Measurements from ENCODE around the gene CSNK1G1.
"Not testable (repeated sequence)": the region's sequence is repeated elsewhere in the genome, so short reads cannot be mapped to it uniquely, and the experiment has no call there.

The CSNK1G1 gene

DNA sequence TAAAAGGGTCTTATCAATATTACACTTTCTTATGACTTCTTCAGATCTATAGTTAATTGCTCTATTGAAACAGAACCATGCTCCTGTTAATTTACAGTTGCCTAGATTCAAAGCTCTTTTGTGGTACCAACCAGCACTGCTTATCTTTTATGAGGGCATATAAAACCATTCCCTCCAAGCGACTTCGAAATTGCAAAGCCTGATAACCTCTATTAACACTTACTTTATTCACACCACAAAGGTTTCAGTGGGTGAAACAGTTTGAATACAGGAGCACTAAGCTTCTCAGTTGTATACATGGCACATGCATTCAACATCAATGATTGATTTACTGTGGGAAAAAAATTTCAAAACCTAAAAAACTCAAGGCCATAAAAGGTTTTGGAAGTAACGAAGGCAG is 118.3 kb downstream of the CSNK1G1 start:
- no peak for DNase-seq (ENCODE audit: low read depth)

DNA sequence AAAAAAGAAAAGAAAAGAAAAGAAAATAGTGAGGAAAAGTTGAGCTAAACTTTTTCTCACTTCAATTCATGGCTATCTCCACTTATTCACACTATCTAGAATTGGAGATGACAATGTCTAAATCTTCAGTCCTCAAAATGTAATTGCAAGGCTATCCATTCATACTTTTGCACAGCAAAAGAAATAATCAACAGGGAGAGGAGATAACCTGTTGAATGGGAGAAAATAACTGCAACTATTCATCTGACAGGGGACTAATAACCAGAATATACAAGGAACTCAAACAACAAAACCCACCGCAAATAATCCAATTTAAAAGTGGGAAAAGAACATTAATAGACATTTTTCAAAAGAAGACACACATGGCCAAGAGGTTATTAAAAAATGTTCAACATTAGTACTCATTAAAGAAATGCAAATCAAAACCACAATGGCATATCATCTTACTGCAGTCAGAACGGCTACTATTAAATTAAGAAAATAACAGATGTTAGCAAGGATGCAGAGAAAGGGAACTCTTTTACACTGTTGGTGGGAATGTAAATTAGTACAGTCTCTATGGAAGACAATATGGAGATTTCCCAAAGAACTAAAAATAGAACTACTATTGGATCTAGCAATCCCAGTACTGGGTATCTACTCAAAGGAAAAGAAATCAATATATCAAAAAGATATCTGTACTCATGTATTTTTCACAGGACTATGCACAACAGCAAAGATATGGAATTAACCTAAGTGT is 119.6 kb downstream of the CSNK1G1 start:
- DNase-seq (ENCODE audit: low read depth): no peak

DNA sequence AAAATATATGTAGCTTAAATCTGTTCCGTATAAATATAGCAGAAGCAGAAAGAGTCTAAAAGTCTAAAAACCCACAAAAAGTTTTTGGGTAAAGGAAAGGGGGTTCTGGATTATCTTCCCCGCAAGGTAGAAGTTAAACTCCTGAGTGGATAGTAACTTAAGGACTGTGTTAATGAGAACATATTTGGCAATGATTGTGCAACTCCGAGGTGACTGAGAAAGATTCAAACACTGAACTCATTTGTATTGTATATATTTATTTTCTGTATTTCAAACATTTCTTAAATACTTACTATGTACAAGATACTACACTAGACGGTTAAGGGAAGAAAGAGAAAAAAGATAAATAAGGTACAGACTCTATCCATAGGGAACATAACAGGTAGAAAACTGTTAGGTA is 120.4 kb downstream of the CSNK1G1 start:
- DNase-seq (ENCODE audit: low read depth): no peak

DNA sequence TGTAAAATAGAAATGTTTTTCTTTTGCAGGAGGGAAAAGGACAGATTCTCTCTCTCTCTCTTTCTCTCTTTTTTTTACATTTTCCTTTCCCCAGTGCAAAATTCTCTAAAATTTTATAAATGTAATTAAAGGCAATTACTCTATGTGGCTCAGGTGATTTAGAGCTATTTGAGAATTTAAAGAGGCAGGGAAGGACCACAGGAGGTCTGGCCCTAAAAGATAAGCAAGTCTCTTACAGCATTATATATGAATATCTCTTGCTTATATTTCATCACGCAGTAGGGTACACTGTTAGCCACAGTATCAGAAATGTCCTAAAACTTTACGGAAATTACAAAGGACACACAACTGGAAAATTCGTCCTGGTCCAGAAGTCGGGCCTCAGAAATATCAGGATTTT is 122.7 kb downstream of the CSNK1G1 start:
- DNase-seq (ENCODE audit: low read depth): no peak

DNA sequence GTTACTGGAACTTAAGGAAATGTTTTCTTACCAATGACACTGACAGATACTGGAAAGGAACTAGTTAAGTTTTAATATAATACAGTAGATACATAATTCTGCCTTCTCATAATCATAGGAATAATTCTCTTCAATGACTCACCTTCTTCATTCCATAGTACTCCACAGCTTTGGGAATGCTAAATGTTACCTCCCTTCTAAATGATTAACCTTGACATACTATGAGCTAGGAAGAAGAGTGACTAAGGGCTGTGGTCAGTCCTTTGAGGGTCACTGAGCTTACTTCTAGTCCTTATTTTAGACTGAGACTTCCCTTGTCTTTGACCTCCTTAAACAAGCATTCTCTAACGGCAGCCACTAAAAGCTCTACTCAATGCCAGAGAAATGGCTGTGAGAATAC is 123.6 kb downstream of the CSNK1G1 start:
- DNase-seq (ENCODE audit: low read depth): peak; percentile 67

DNA sequence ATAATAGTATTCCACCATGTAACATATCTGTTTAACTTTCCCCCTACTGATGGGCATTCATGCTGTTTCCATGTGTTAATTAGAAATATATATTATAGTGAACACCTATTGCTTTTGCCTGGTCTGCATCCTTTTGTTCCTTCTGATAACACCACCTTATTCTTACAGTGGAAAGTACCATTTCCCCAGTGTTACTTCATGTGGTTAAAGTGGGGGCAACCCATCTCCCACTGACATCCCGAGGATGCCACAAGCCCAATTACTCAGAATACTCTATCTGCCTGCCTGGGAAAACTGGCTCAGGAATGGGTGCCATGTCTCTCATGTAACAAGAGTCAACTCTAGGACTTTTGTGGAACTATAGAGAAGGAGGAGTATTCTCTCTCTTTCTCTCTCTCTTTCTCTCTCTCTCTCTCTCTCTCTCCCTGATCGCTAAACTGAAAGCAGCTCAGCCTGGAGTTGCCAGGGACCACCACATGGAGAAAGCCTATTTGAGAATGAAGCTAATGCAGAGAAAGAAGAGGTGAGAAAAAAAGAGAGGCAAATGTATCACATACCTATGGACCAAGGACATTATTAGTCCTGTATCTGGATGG is 126.7 kb downstream of the CSNK1G1 start:
- DNase-seq (ENCODE audit: low read depth): no peak

DNA sequence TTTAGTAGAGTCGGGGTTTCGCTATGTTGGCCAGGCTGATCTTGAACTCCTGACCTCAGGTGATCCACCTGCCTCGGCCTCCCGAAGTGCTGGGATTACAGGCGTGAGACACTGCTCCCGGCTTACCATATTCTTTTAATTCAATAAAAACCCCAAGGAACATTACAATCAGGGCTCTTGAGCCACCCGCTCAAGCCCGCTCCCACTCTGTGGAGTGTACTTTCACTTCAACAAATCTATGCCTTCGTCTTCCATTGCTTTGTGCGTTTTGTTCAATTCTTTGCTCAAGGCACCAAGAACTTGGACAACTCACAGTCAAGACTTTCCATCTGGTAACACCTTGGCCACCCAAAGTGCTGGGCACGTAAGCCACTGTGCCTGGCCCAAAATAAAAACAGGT is 130.2 kb downstream of the CSNK1G1 start:
- no peak for DNase-seq (ENCODE audit: low read depth)

DNA sequence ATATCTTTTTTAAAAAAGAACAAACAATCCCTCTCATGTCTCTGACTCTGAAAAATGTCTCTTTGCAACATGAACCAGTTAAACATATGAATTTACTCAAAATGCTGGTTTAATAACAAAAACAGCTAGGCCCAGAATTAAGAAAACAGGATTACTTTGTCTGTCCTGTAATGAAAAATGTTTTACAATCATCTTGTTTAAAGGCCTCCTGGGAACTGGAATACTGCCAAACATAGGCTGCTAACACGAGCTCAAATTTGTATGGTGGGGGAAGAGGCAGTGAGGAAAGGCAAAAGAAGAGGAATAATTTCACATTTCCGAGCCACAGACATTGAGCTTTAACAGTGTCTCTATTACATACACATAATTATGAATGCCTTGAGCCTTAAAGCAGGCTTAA is 131.5 kb downstream of the CSNK1G1 start:
- DNase-seq (ENCODE audit: low read depth): peak; percentile 83

DNA sequence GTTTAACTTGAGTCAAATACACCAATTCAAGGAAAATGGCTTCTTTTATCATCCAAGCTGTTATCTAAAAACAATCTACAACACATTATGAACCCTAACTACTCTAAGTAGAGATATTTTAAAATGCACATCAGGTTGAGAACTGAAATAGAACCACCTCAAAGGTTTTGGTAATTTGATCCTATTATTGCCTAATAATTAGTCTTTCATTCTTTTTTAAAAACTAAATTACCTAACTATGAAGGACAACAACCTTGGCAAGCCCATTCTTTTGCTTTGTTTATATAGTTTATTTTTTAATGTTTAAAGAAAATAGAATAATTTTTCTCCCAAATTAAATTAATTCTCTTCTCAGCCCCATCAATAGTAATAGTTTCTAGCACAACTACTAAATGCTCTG is 132.1 kb downstream of the CSNK1G1 start:
- no peak for DNase-seq (ENCODE audit: low read depth)

DNA sequence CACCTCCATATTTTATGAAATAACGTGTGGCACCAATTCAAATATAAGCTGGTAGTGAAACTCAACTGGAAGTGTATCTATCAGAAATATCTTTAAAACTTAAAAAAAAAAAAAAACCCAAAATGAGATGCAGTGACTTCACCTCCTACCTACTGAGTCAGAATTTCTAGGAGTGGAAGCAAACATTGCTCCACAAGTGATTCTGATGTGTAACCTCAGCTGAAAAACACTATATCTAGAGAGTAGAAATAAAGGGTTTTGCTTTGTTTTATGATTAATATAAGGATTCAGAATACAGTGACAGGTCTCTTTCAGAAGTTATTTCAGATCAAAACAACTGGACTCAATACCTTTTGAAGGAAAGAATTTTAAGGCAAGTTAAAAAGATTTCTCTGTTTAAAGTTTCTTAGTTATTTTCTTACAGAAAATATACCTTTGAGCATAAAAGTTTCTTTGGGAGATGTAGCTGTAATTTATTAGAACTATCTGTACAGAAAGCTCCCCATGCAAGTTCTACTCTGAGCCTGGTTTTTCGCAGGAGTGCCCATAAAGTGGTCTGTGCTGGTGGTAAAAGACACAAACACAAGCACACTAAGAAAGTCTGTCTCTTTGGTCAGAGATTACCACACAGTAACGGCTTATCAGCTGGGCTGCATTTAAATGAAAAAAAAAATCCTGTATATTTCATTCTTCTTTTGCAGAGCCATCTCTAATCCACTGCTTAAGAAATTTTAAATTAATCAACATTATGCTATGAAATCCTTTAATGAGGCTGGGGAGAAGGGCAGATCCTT is 133.2 kb downstream of the CSNK1G1 start:
- peak; percentile 41 for DNase-seq (ENCODE audit: low read depth)

DNA sequence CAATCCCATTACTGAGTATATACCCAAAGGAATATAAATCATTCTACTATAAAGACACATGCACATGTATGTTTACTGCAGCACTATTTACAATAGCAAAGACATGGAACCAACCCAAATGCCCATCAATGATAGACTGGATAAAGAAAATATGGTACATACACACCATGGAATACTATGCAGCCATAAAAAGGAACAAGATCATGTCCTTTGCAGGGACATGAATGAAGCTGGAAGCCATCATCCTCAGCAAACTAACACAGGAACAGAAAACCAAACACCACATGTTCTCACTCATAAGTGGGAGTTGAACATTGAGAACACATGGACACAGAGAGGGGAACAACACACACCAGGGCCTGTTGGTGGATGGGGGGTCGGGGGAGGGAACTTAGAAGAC is 134.1 kb downstream of the CSNK1G1 start:
- DNase-seq (ENCODE audit: low read depth): not testable (repeated sequence)

DNA sequence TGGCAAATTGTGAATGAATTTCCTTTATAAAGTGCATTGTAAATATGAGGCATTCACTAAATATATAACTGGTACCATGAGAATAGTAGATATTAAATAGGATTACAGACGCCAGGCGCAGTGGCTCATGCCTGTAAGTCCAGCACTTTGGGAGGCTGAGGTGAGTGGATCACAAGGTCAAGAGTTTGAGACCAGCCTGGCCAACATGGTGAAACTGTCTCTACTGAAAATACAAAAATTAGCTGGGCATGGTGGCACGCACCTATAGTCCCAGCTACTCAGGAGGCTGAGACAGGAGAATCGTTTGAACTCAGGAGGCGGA is 138.6 kb downstream of the CSNK1G1 start:
- not testable (repeated sequence) for DNase-seq (ENCODE audit: low read depth)

DNA sequence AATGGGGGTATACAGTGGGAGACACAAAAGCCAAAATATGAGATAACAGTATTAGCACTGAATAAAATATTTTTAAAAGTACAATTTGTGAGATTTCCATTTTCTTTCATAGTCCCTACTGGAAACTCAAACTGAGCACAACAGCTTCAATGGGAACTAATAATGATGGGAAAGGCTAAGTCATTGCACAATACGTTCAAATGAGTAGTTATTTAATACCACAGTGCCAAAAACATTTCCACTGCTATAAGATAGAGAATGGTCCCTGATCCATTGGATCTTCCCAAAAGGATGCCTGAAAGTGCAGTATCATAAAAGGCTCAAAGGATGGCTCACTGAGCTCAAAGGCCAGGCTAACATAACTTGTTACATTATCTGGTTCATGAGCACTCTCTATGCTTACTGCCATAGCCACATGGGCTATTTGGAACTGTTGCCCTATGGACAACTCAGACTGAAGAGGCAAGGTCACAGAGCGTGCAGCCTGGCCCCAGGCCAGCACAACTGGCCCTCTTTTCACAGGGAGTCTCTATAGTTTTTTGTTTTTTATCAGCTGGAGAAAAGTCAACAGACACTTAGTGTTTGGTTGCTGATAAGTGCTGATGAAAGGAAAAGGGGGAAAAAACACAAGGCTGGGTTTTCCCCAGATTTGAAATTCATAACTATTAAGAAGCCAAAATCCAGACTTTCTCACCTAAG is 139.1 kb downstream of the CSNK1G1 start:
- DNase-seq (ENCODE audit: low read depth): no peak

DNA sequence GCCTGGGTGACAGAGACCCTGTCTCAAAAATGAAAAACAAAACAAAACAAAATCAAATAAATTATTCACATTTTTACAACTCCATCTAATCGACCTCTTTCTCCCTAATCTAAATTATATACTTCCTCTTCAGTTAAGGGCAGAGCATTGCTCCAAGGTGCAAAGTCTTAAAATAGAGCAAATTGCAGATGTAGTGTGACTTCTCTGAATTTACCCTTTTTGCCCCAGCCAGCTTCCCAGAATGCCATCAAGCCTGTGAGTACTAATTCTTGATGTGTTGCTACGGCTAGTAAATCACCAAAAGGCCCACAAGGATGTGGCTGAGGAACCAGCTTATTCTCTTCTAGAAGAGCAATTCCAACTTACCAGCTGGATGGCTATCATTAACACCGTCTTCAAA is 139.8 kb downstream of the CSNK1G1 start:
- no peak for DNase-seq (ENCODE audit: low read depth)

DNA sequence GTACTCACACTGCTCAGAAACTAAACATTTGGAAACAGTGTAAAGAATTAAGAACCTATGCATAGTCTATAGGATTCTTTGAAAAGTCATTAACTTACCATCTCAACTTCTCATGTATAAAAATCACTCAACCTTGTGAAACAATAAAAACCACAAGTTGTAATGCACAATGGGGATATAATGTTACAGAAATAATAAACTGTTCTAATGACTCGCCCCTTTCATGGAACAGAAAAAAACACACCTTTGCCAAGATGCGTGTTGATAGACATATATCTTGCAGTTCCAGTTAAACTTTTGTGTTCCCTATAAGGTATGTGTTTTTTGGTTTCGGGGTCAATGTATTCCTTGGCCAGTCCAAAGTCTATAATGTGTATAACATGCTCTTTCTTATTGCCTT is 142.3 kb downstream of the CSNK1G1 start:
- DNase-seq (ENCODE audit: low read depth): no peak

DNA sequence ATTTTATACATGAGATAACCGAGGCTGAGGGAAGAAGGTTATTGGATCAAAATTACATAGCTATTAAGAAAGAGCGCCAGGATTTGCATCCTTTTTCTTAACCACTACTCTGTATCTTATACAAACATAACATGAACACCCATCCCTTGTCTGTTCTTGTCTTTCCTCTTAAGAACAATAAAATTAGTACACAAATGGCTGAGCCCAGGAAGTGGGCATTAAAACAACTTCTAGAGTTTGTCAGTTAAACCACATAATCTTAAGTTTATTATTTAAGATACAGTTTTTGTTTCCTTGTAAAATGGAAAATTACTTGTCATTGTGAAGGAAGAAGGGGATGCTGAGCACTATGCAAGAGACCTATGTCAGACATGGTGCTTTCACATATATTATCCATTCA is 144.3 kb downstream of the CSNK1G1 start:
- DNase-seq (ENCODE audit: low read depth): no peak

DNA sequence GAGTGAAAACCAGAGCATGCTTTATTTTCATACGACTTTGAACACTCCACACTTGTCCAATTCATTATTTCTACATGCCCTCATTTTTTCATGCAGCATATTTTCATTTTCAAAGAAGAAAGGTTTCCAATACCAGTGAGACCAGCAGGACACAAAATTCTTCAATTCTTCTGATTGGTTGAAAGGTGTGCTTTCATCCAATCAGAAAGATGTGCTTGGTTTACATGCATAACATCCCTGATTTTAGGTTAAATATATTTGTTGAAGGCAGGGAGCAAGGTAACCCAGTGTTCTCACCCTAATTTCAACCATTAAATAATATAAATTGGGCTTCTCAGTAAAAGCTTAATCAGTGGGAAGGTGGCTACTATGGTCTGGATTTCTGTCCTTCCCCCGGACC is 145.6 kb downstream of the CSNK1G1 start:
- DNase-seq (ENCODE audit: low read depth): no peak

DNA sequence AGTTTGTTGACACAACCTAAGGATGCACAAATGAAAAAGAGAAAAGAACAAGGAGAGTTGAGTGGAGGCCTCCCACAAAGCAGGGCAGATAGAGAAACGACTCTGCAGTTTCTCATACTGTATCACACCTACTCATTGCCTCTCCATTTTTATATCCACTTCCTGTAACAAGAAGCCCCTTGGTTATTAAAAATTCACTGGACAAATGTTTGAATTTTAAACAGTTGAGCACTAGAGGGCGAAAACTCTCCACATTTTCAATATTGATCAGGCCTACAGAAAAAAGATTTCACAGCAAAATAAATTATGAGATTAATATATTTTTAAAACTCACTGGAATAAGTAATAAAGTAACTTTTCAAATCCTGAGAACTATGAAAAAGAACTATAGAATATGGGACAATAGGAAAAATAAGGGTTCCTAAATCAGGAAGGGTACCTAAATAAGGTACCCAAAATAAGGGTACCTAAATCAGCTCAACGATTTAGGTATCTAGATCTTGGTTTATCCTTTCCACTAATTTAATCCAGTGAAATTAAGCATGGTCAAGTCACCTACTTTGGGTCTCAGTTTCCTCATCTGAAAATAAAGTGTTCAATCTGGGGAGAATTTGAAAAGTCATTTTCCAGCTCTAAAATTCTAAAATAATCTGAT is 146.2 kb downstream of the CSNK1G1 start:
- DNase-seq (ENCODE audit: low read depth): peak; percentile 56

DNA sequence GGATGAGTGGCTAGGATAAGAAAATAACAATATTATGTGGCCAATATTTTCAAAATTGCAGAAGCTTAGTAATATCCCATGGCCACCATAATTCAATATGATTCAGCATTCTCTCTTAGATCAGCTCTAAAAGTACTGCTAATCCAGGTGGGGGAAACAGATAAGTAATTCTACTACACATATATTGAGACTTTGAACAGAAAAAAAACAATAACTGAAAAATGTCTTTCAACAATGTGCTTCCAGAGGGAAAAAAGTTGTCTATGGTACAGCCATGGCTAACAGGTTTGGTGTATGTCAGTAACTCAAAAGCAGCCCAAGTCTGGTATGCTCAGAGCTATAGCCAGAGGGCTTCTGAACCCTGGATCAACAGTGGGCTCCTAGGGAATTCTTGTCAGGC is 150.8 kb downstream of the CSNK1G1 start:
- DNase-seq (ENCODE audit: low read depth): no peak

DNA sequence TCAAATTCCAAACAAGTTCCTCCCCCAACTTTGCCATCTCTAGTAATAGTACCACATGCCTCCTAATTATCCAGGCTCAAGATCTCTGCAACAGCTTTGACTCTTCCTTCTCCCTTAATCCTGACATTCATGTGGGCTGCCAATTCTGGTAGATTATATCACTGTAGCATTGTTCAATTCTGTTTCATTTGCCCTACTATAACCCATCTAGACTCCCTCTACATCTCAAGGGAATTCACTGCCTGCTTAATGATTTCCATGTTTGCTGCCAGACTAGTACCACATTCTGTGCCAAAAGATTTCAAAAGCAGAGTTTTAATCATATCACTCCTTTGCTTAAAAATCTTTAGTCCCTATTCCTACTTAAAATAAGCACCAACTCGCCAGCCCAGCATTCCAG is 158.5 kb downstream of the CSNK1G1 start:
- DNase-seq (ENCODE audit: low read depth): no peak

DNA sequence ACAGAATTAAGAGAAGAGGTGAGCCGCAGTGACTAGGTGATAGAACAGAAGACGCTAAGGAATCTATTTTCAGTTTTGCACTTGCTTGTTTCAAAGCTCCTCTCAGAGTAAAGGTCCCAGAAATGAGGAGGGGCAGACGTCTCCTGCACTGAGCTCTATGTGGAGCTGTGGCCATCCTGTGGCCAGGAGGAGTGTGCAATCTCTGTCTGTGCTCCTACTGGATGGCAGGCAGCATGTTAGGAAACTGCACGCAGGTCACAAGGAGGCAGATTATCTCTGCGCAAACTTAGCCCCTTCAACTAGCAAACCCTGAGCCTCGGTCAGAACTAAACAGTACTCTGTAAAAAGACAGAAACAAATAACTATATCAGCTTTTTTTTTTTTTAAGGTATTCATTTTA is 162.0 kb downstream of the CSNK1G1 start:
- no peak for DNase-seq (ENCODE audit: low read depth)
